ENCODE results near the gene MEI1. TPM values are rescaled to one million over a fixed set of nuclear protein-coding genes. Genes with fewer than 3 reads are reported as not detected.
"Not testable (repeated sequence)": the region's sequence is repeated elsewhere in the genome, so short reads cannot be mapped to it uniquely, and the experiment has no call there.

Gene MEI1
- total RNA-seq, 2 experiments from 2014 or later, result 54.6 to 60.0 TPM

GRCh38 chr22:41663594-41663993, 35.7 kb upstream of the MEI1 start:
- H3K27ac Mint-ChIP-seq, POLR2A ChIA-PET: not testable (repeated sequence)

DNA sequence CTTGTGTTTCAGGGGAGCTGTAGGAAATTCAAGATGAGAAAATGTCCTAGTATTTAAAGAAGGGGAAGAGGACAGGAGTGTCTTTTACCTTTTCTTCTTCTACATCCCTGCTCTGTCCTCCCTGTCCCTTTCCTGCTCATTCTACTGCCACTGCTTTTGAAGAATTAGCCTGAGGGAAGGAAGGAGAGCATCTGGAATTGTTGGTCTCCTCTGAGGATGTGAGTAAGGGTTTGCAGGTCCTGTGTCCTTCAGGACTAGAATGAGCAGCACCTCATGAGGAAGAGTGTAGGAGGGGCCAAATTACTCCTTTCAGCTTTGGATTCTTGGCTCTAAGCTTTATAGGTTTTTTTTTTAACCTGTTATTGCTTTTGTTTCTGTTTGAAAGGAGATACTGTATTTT, 34.8 kb upstream of the MEI1 start:
- Mint-ChIP-seq H3K36me3 (ENCODE audit: low read depth) (peaks cover 44% of the 10 kb centered on the region), H3K4me3 (no peak overlapping the region), H3K4me1 (peaks cover 13% of the 10 kb centered on the region), H3K27me3 (no peaks in the 10 kb centered on the region), H3K27ac (no peak overlapping the region), H3K9me3 (no peaks in the 10 kb centered on the region)
- CTCF ChIA-PET, result interaction anchor here (1.0 kb wide), 1 partner anchor 13 kb away, joined by 4 read pairs; no protein-coding TSS in a partner anchor
- no peak for DNase-seq
- POLR2A ChIA-PET, result no interaction called here

More at GRCh38 chr22:41663594-41663993, 35.7 kb upstream of the MEI1 start:
- CTCF ChIA-PET, result interaction anchor here (0.8 to 1.1 kb wide), 2 partner anchors 10 to 35 kb away, joined by 3 read pairs; partner anchors contain the start of gene MEI1
- not testable (repeated sequence) for H3K27me3 Mint-ChIP-seq, DNase-seq, H3K4me3 Mint-ChIP-seq, H3K9me3 Mint-ChIP-seq
- H3K4me1 Mint-ChIP-seq, result peaks cover 11% of the 10 kb centered on the region
- H3K36me3 Mint-ChIP-seq (ENCODE audit: low read depth), result peaks cover 41% of the 10 kb centered on the region

DNA sequence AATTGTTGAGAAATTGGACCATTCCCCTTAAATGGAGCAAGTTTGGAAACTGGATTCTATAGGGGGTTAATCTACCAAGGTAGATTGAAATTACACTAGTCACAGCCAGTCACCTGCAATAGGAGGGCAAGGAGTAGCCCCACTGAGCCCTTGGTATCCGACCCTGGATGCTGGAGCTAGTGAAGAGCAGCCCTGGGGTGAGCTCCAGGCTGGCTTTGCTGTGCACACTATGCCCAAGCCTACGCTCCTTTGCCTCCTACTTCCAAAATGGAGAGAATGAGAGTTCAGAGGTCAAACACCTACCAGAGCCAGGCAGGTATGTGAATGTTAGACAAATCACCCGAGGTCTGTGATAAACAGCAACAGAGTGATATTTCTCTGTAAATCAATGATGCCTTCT, 34.4 kb upstream of the MEI1 start:
- Mint-ChIP-seq H3K27ac (peak overlapping the region; percentile 25), H3K4me1 (peaks cover 15% of the 10 kb centered on the region), H3K27me3 (no peaks in the 10 kb centered on the region), H3K36me3 (ENCODE audit: low read depth) (peaks cover 43% of the 10 kb centered on the region), H3K4me3 (no peak overlapping the region), H3K9me3 (no peaks in the 10 kb centered on the region)
- no peak for DNase-seq
- ChIA-PET CTCF (interaction anchor here (1.0 to 1.2 kb wide), 2 partner anchors 10 to 13 kb away, joined by 3 to 4 read pairs; no protein-coding TSS in a partner anchor), POLR2A (interaction anchor here (0.7 kb wide), 1 partner anchor 43 kb away, joined by 3 read pairs; no protein-coding TSS in a partner anchor)

GRCh38 chr22:41668971-41669911, 30.1 kb upstream of the MEI1 start:
- CTCF ChIA-PET, result interaction anchor here (0.6 to 0.9 kb wide), 2 partner anchors 28 to 128 kb away, joined by 4 to 6 read pairs; no protein-coding TSS in a partner anchor
- peaks cover 16% of the 10 kb centered on the region for H3K4me1 Mint-ChIP-seq
- no peaks in the 10 kb centered on the region for H3K27me3 Mint-ChIP-seq
- no peak overlapping the region for H3K4me3 Mint-ChIP-seq
- no peaks in the 10 kb centered on the region for H3K9me3 Mint-ChIP-seq
- no peak for DNase-seq
- H3K27ac Mint-ChIP-seq, result no peak overlapping the region
- H3K36me3 Mint-ChIP-seq (ENCODE audit: low read depth), result peaks cover 21% of the 10 kb centered on the region
- POLR2A ChIA-PET, result no interaction called here

DNA sequence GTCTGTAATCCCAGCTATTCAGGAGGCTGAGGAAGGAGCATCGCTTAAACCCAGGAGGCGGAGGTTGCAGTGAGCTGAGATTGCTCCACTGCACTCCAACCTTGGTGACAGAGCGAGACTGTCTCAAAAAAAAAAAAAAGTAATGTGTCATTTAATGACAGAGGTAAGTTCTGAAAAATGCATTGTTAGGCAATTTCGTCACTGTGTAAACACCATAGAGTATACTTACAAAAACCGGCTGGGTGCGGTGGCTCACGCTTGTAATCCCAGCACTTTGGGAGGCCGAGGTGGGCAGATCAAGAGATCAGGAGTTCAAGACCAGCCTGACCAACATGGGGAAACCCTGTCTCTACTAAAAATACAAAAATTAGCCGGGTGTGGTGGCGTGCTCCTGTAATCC, 27.2 kb upstream of the MEI1 start:
- POLR2A ChIA-PET, H3K9me3 Mint-ChIP-seq, DNase-seq, H3K27ac Mint-ChIP-seq, H3K27me3 Mint-ChIP-seq, H3K4me3 Mint-ChIP-seq: not testable (repeated sequence)
- CTCF ChIA-PET, result interaction anchor here (1.1 kb wide), 1 partner anchor 9 kb away, joined by 4 read pairs; no protein-coding TSS in a partner anchor
- peaks cover 16% of the 10 kb centered on the region for H3K4me1 Mint-ChIP-seq
- H3K36me3 Mint-ChIP-seq (ENCODE audit: low read depth), result peaks cover 27% of the 10 kb centered on the region

- CTCF ChIA-PET, result interaction anchor here (0.8 to 2.3 kb wide), 2 partner anchors 10 to 268 kb away, joined by 3 to 5 read pairs; no protein-coding TSS in a partner anchor
- peaks cover 32% of the 10 kb centered on the region for H3K36me3 Mint-ChIP-seq (ENCODE audit: low read depth)
- no peak for DNase-seq
- H3K9me3 Mint-ChIP-seq, result no peaks in the 10 kb centered on the region
- no peaks in the 10 kb centered on the region for H3K27me3 Mint-ChIP-seq
- POLR2A ChIA-PET, result no interaction called here
- no peak overlapping the region for H3K4me3 Mint-ChIP-seq
- no peak overlapping the region for H3K27ac Mint-ChIP-seq
- peaks cover 14% of the 10 kb centered on the region for H3K4me1 Mint-ChIP-seq
Observed at GRCh38 chr22:41672780-41673509, 26.4 kb upstream of the MEI1 start.

DNA sequence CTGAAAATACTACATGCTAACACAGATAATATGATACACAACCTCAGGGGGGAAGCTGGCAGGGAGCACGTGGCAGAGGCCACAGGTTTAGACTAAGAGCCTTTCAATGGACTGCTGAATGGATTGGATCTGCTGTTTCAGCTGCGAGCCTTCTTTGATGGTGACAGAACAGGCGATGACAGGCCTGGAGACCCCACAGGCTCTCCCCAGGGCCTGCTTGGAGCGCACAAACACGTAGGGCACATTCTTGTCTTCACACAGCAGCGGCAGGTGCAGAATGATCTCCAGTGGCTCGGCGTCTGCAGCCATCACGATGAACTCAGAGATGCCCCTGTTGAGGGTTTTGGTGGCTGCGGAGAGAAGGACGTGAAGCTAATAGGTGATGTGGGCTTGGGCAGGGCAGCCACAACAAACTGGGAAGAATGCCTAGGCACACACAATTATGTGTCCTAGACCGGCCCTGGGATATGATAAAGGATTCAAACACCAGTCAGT, 24.4 kb upstream of the MEI1 start:
- no peaks in the 10 kb centered on the region for H3K27me3 Mint-ChIP-seq
- no peak for DNase-seq
- peaks cover 36% of the 10 kb centered on the region for H3K36me3 Mint-ChIP-seq (ENCODE audit: low read depth)
- CTCF ChIA-PET, result interaction anchor here (0.6 to 2.3 kb wide), 6 partner anchors 8 to 266 kb away, joined by 3 to 7 read pairs (median 5); no protein-coding TSS in a partner anchor
- no peaks in the 10 kb centered on the region for H3K9me3 Mint-ChIP-seq
- H3K4me3 Mint-ChIP-seq, result no peak overlapping the region
- H3K4me1 Mint-ChIP-seq, result peaks cover 10% of the 10 kb centered on the region
- POLR2A ChIA-PET, result no interaction called here
- H3K27ac Mint-ChIP-seq, result no peak overlapping the region

GRCh38 chr22:41676134-41676533, 23.2 kb upstream of the MEI1 start:
- Mint-ChIP-seq H3K9me3 (no peaks in the 10 kb centered on the region), H3K36me3 (ENCODE audit: low read depth) (peaks cover 38% of the 10 kb centered on the region), H3K4me3 (no peak overlapping the region), H3K4me1 (peaks cover 15% of the 10 kb centered on the region), H3K27me3 (no peaks in the 10 kb centered on the region), H3K27ac (no peak overlapping the region)
- POLR2A ChIA-PET, result no interaction called here
- CTCF ChIA-PET, result interaction anchor here (1.0 to 1.4 kb wide), 2 partner anchors 9 to 21 kb away, joined by 3 to 7 read pairs; no protein-coding TSS in a partner anchor
- DNase-seq, result no peak

DNA sequence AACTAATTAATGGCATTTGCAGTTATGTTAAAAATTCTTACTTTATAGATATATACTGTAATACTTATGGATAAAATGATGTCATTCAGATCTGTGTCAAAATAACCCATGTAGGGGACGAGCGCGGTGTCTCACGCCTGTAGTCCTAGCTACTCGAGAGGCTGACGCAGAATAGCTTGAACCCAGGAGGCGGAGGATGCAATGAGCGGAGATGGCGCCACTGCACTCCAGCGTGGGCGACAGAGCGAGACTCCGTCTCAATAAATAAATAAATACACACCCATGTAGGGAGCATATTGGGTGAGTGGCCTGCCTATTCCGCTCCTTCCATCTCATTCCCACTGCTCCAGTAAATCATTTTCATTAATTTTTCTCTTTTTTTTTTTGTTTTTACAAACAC, 17.7 kb upstream of the MEI1 start:
- DNase-seq, result no peak
- ChIA-PET POLR2A (no interaction called here), CTCF (interaction anchor here (1.9 to 3.7 kb wide), 2 partner anchors 10 to 15 kb away, joined by 4 to 28 read pairs; no protein-coding TSS in a partner anchor)
- Mint-ChIP-seq H3K27me3 (no peaks in the 10 kb centered on the region), H3K27ac (peak overlapping the region; percentile 84), H3K9me3 (no peaks in the 10 kb centered on the region), H3K36me3 (ENCODE audit: low read depth) (peaks cover 27% of the 10 kb centered on the region), H3K4me1 (peaks cover 24% of the 10 kb centered on the region), H3K4me3 (peak overlapping the region; percentile 90)

GRCh38 chr22:41682033-41682807, 17.1 kb upstream of the MEI1 start:
- H3K4me1 Mint-ChIP-seq, result peaks cover 24% of the 10 kb centered on the region
- no peaks in the 10 kb centered on the region for H3K9me3 Mint-ChIP-seq
- peak; percentile 84 for DNase-seq
- POLR2A ChIA-PET, result no interaction called here
- peaks cover 24% of the 10 kb centered on the region for H3K36me3 Mint-ChIP-seq (ENCODE audit: low read depth)
- CTCF ChIA-PET, result interaction anchor here (1.9 kb wide), 1 partner anchor 11 kb away, joined by 4 read pairs; no protein-coding TSS in a partner anchor
- peak overlapping the region; percentile 84 for H3K27ac Mint-ChIP-seq
- peak overlapping the region; percentile 90 for H3K4me3 Mint-ChIP-seq
- no peaks in the 10 kb centered on the region for H3K27me3 Mint-ChIP-seq

DNA sequence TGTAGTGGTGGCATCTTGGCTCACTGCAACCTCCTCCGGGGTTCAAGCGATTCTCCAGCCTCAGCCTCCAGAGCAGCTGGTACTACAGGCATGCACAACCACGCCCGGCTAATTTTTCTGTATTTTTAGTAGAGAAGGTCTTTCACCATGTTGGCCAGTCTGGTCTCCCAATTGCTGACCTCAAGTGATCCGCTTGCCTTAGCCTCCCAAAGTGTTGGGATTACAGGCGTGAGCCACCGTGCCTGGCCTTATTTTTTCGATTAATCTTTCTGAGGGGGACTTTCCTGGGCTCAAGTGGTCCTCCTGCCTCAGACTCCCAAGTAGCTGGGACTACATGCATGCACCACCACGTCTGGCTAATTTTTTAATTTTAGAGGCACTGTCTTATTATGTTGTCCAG, 16.3 kb upstream of the MEI1 start:
- Mint-ChIP-seq H3K9me3 (no peaks in the 10 kb centered on the region), H3K4me1 (peaks cover 29% of the 10 kb centered on the region), H3K36me3 (ENCODE audit: low read depth) (peaks cover 20% of the 10 kb centered on the region), H3K27me3 (no peaks in the 10 kb centered on the region), H3K27ac (peak overlapping the region; percentile 84), H3K4me3 (peak overlapping the region; percentile 90)
- POLR2A ChIA-PET, result no interaction called here
- CTCF ChIA-PET, result no interaction called here
- no peak for DNase-seq

DNA sequence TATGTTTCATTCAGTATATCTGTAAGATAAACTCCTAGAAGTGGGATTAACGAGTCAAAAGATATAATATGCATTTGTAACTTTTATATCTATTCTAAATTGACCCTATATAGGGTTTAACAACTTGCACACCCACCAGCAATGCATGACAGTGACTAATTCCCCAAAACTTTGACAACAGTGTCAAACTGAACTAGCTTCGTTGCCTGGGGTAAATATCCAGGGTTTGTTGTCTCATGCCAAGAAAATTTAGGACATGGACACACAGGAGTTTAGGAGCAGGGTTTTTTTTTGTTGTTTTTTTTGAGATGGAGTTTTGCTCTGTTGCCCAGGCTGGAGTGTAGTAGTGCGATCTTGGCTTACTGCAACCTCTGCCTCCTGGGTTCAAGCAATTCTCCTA, 15.7 kb upstream of the MEI1 start:
- POLR2A ChIA-PET, result no interaction called here
- peak overlapping the region; percentile 84 for H3K27ac Mint-ChIP-seq
- H3K27me3 Mint-ChIP-seq, result no peaks in the 10 kb centered on the region
- CTCF ChIA-PET, result no interaction called here
- peaks cover 29% of the 10 kb centered on the region for H3K4me1 Mint-ChIP-seq
- peak overlapping the region; percentile 90 for H3K4me3 Mint-ChIP-seq
- DNase-seq, result no peak
- H3K36me3 Mint-ChIP-seq (ENCODE audit: low read depth), result peaks cover 15% of the 10 kb centered on the region
- H3K9me3 Mint-ChIP-seq, result no peaks in the 10 kb centered on the region
